Transverse colon (tissue), 4 donors: Measurements from ENCODE around the gene TRIM44. TPM values are rescaled to one million over a fixed set of nuclear protein-coding genes. Genes with fewer than 3 reads are reported as not detected.

Experiments
- DNase-seq: peaks from one replicate; pipeline ENCODE4 v3.0.0-alpha.2; 2019
- H3K27ac ChIP-seq, 4 donors: fragments of 200-600 bp; sonication (generic); 2 replicates each; pipeline ENCODE4 v1.5.1; 2016 to 2018; ENCODE audit warnings: inconsistent platforms in 4 of 4
- H3K27me3 ChIP-seq: fragments of 200-600 bp; sonication (generic); 2 replicates; pipeline ENCODE4 v1.5.1; 2017; ENCODE audit warnings: inconsistent platforms
- H3K36me3 ChIP-seq, 4 donors: fragments of 200-600 bp; sonication (generic); 2 replicates each; pipeline ENCODE4 v1.5.1; 2017 to 2019; ENCODE audit warnings: inconsistent platforms in 4 of 4
- H3K4me1 ChIP-seq, 4 donors: fragments of 200-600 bp; sonication (generic); 2 replicates each; pipeline ENCODE4 v1.5.1; 2017 to 2020; ENCODE audit warnings: inconsistent platforms in 4 of 4
- H3K4me3 ChIP-seq, 4 donors: fragments of 200-600 bp; sonication (generic); 1 replicate in 1 of 4; 2 replicates in 3 of 4; pipeline versions ENCODE4 v1.5.1 to v1.6.1; 2017 to 2019; ENCODE audit warnings: inconsistent platforms in 4 of 4
- H3K9me3 ChIP-seq, 2 donors: fragments of 200-600 bp; sonication (generic); 2 replicates each; pipeline ENCODE4 v1.5.1; 2017 to 2019; ENCODE audit warnings: inconsistent platforms in 2 of 2
- EP300 ChIP-seq: sonication (generic); formaldehyde crosslinking; IDR thresholded peaks from one replicate; pipeline ENCODE4 v1.6.1; 2017; ENCODE audit warnings: antibody characterized with exemption, low read depth
- POLR2A ChIP-seq: fragments of 450-650 bp; IDR thresholded peaks from one replicate; pipeline ENCODE4 v1.6.1; 2016; ENCODE audit warnings: antibody characterized with exemption, mild to moderate bottlenecking, moderate library complexity
- POLR2AphosphoS5 ChIP-seq, 3 donors: sonication (generic); formaldehyde crosslinking; IDR thresholded peaks; one replicate each; pipeline ENCODE4 v1.6.1; 2016; ENCODE audit warnings: antibody characterized with exemption in 3 of 3
- WGBS, 2 donors: methylation state at CpG; one replicate each; pipeline ENCODE4 v1.1.5; 2018; ENCODE audit warnings: low coverage in 1 of 2; 5-methylcytosine and 5-hydroxymethylcytosine counted together
- in situ Hi-C, 4 donors: fragments of 200-750 bp; cut with MboI; loops; one replicate each; pipeline versions ENCODE4 v1.15.0 to v1.15.1; 2017; ENCODE audit warnings: low sequenced_read_pairs in 3 of 4, low pct_ligation_motif_present in 1 of 4, low pct_unique_long_range_greater_than_20kb in 1 of 4
- intact Hi-C: fragments of 100-400 bp; cut with DNase I; formaldehyde crosslinking; loops from one replicate; pipeline ENCODE4 v1.15.1; 2023; ENCODE audit warnings: low total_unique reads
- total RNA-seq, 4 donors: library from RNA; depleted of rRNA; stranded (reverse); fragments of >200 nt; gene quantifications; one replicate each; pipeline ENCODE4 v1.1.0, GENCODE V29; 2016
- TF ChIP-seq, protein P1 (sequence below), 5 experiments: fragments of 200-600 bp in 3 of 5; fragments of 450-650 bp in 2 of 5; sonication (generic) in 3 of 5; IDR thresholded peaks; 1 replicate in 2 of 5; 2 replicates in 3 of 5; pipeline ENCODE4 v1.5.1; 2016 to 2017; ENCODE audit warnings: antibody characterized with exemption in 5 of 5, inconsistent platforms in 3 of 5, mild to moderate bottlenecking in 2 of 5, moderate library complexity in 1 of 5

Gene TRIM44
- total RNA-seq, 4 donors from 2014 or later: 17.9 to 93.9 (median 37.5) TPM

DNA sequence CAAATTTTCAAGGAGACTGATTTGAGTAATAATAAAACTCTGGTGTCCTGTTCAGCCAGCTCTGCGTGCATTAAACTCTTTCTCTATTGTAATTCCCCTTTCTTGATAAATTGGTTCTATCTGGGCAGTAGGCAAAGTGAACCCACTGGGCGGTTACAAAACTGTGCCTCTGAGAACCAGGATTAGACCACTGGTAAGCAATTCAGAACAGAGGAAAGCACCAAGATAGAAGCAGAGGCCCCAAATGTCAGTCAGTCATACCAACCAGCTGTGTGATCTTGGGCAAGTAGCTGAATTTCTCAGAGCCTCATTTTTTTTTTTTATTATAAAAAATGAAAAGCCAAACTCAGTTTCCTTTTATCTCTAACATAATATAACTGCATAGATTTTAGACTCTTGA is 54.9 kb downstream of the TRIM44 start:
- Histone ChIP-seq H3K9me3 (no peaks in the 10 kb centered on the region), H3K36me3 (no peaks in the 10 kb centered on the region), H3K4me1 (peaks cover 0 to 8% (median 0%) of the 10 kb centered on the region in 4 donors), H3K27ac (no peak overlapping the region), H3K4me3 (no peak overlapping the region), H3K27me3 (no peaks in the 10 kb centered on the region)
- no peak for DNase-seq
- intact Hi-C loops (no loop called here), in situ Hi-C loops (no loop called here)
- no peak for TF ChIP-seq POLR2AphosphoS5 (IDR thresholded peaks at IDR 0.05)
- TF ChIP-seq EP300: no peak
- TF ChIP-seq, protein P1, sequence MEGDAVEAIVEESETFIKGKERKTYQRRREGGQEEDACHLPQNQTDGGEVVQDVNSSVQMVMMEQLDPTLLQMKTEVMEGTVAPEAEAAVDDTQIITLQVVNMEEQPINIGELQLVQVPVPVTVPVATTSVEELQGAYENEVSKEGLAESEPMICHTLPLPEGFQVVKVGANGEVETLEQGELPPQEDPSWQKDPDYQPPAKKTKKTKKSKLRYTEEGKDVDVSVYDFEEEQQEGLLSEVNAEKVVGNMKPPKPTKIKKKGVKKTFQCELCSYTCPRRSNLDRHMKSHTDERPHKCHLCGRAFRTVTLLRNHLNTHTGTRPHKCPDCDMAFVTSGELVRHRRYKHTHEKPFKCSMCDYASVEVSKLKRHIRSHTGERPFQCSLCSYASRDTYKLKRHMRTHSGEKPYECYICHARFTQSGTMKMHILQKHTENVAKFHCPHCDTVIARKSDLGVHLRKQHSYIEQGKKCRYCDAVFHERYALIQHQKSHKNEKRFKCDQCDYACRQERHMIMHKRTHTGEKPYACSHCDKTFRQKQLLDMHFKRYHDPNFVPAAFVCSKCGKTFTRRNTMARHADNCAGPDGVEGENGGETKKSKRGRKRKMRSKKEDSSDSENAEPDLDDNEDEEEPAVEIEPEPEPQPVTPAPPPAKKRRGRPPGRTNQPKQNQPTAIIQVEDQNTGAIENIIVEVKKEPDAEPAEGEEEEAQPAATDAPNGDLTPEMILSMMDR (IDR thresholded peaks at IDR 0.05): no peak
- TF ChIP-seq POLR2A: no peak
- 90 to 100% methylated on average over 1 to 2 of the region's 2 CpGs for WGBS, 2 donors

- WGBS, 2 donors: 61 to 65% methylated on average over 2 of the region's 2 CpGs
- in situ Hi-C loops: no loop called here
- no peak overlapping the region for H3K4me3 ChIP-seq
Observed at GRCh38 chr11:35721651-35722282, 59.2 kb downstream of the TRIM44 start.

GRCh38 chr11:35722641-35723040 is 60.1 kb downstream of the TRIM44 start:
- H3K9me3 ChIP-seq: no peaks in the 10 kb centered on the region
- peaks cover 0 to 8% (median 0%) of the 10 kb centered on the region in 4 donors for H3K36me3 ChIP-seq
- intact Hi-C loops: no loop called here
- H3K4me3 ChIP-seq: no peak overlapping the region
- in situ Hi-C loops: no loop called here
- no peak for DNase-seq
- 50 to 71% methylated on average over 1 to 4 of the region's 4 CpGs for WGBS, 2 donors
- TF ChIP-seq EP300 (no peak), POLR2A (no peak), POLR2AphosphoS5 (IDR thresholded peaks at IDR 0.05) (no peak)
- TF ChIP-seq, protein P1 (IDR thresholded peaks at IDR 0.05): no peak
- peak overlapping the region in 1 of 4 donors; percentile 8 for H3K27ac ChIP-seq
- no peaks in the 10 kb centered on the region for H3K27me3 ChIP-seq
- H3K4me1 ChIP-seq: peaks cover 0 to 9% (median 2%) of the 10 kb centered on the region in 4 donors

More at GRCh38 chr11:35721651-35722282, 59.2 kb downstream of the TRIM44 start:
- no peak for DNase-seq
- H3K4me1 ChIP-seq: peaks cover 0 to 9% (median 2%) of the 10 kb centered on the region in 4 donors
- intact Hi-C loops: no loop called here
- H3K27me3 ChIP-seq: no peaks in the 10 kb centered on the region
- H3K27ac ChIP-seq: peak overlapping the region in 1 of 4 donors; percentile 8
- peaks cover 0 to 6% (median 0%) of the 10 kb centered on the region in 4 donors for H3K36me3 ChIP-seq
- H3K9me3 ChIP-seq: no peaks in the 10 kb centered on the region
- TF ChIP-seq POLR2A: no peak
- TF ChIP-seq, protein P1 (IDR thresholded peaks at IDR 0.05): no peak
- no peak for TF ChIP-seq EP300
- TF ChIP-seq POLR2AphosphoS5 (IDR thresholded peaks at IDR 0.05): no peak

DNA sequence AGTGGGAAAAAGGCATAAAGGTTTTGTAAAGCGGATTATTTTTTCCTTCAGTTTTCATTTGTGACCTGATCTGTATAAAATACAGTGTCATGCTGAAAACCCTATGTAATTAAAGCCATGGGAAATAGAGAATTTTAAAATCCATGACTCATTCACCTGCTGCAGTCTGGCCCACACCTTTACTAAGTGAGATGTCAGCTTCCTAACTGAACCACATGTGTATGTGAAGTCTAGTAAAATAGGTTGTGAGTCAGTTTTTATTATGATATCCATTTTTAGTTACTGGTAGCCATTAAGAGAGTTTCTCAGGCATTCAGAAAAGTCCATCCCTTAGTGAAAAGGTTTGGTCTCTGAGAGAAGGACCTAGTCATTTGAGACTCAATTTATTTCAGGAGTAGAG is 60.9 kb downstream of the TRIM44 start:
- Histone ChIP-seq H3K27ac (no peak overlapping the region), H3K4me3 (no peak overlapping the region), H3K27me3 (no peaks in the 10 kb centered on the region), H3K36me3 (peaks cover 0 to 14% (median 0%) of the 10 kb centered on the region in 4 donors), H3K9me3 (no peaks in the 10 kb centered on the region), H3K4me1 (peaks cover 0 to 9% (median 2%) of the 10 kb centered on the region in 4 donors)
- WGBS, 2 donors: 92 to 94% methylated on average over 1 of the region's 1 CpG
- intact Hi-C loops (no loop called here), in situ Hi-C loops (no loop called here)
- DNase-seq: no peak
- TF ChIP-seq EP300: no peak
- TF ChIP-seq POLR2A: no peak
- no peak for TF ChIP-seq POLR2AphosphoS5 (IDR thresholded peaks at IDR 0.05)
- TF ChIP-seq, protein P1 (IDR thresholded peaks at IDR 0.05): no peak
